GM12878 (cell line): ENCODE data around the gene OSCP1. TPM values are rescaled to one million over a fixed set of nuclear protein-coding genes. Genes with fewer than 3 reads are reported as not detected.

Experiments
- ATAC-seq: fragments of 200-7000 bp; cut with Tn5 transposase; 3 replicates; pipeline ENCODE4 v1.9.1; 2020; ENCODE audit warnings: mild to moderate bottlenecking, moderate library complexity
- BruUV-seq: library from RNA; stranded (reverse); fragments of 400-500 nt; replicated peaks from 2 replicates; lab custom pipeline; 2021; lab: Mats Ljungman, UMichigan
- CTCF ChIA-PET: fragments of 300-600 bp; sonication (Branson Sonifier 250); formaldehyde crosslinking; extraction: SDS; loops from one replicate; lab custom pipeline; 2021; ENCODE audit warnings: inconsistent platforms; lab: Yijun Ruan, JAX
- POLR2A ChIA-PET: fragments of 350-600 bp; formaldehyde crosslinking; extraction: SDS; loops from one replicate; lab custom pipeline; 2021; ENCODE audit warnings: inconsistent platforms; lab: Charles Lee
- RAD21 ChIA-PET: fragments of 300-600 bp; sonication (Branson Sonifier 250); formaldehyde crosslinking; loops from one replicate; lab custom pipeline; 2023; ENCODE audit warnings: antibody characterized with exemption; ENCODE audit not compliant: unreplicated experiment; lab: Charles Lee
- SMC1A ChIA-PET: fragments of 300-600 bp; sonication (Branson Sonifier 250); formaldehyde crosslinking; loops from one replicate; lab custom pipeline; 2023; ENCODE audit not compliant: unreplicated experiment, uncharacterized antibody; lab: Charles Lee
- DNase-seq: peaks from one replicate; pipeline ENCODE4 v3.0.0-alpha.2; 2011; ENCODE audit warnings: low read depth, low spot score
- FAIRE-seq: peaks from 3 replicates; lab custom pipeline; 2011; peaks lifted over from hg19 to GRCh38; lab: Jason Lieb, UNC
- H2AFZ ChIP-seq: 2 replicates; pipeline ENCODE4 v1.6.0; 2011; ENCODE audit warnings: low read depth, low read length, control low read depth; ENCODE audit not compliant: control insufficient read depth
- H3K27ac ChIP-seq: 2 replicates; pipeline ENCODE4 v1.5.1; 2011; ENCODE audit warnings: control low read depth; ENCODE audit not compliant: control insufficient read depth, insufficient read depth
- H3K27me3 ChIP-seq, 2 experiments: replicated peaks in 1 of 2; 2 replicates each; pipeline versions ENCODE4 v1.6.0 to v1.6.1; 2011; ENCODE audit warnings: low read length in 1 of 2; ENCODE audit not compliant: control insufficient read depth in 2 of 2, insufficient read depth in 2 of 2
- H3K36me3 ChIP-seq, 2 experiments: 2 replicates each; pipeline ENCODE4 v1.5.1; 2011; ENCODE audit warnings: low read length in 1 of 2; ENCODE audit not compliant: control insufficient read depth in 2 of 2, insufficient read depth in 2 of 2
- H3K4me1 ChIP-seq: 2 replicates; pipeline ENCODE4 v1.6.1; 2011; ENCODE audit warnings: mild to moderate bottlenecking, low read length, moderate library complexity, mixed read lengths; ENCODE audit not compliant: control insufficient read depth, insufficient read depth
- H3K4me2 ChIP-seq: 2 replicates; pipeline ENCODE4 v1.6.0; 2011; ENCODE audit warnings: control low read depth; ENCODE audit not compliant: control insufficient read depth, insufficient read depth
- H3K4me3 ChIP-seq: fragments of 200-600 bp; sonication (generic); 2 replicates; pipeline ENCODE4 v1.5.1; 2016
- H3K79me2 ChIP-seq: 2 replicates; pipeline ENCODE4 v1.6.0; 2011; ENCODE audit warnings: low read length; ENCODE audit not compliant: control insufficient read depth, insufficient read depth
- H3K9ac ChIP-seq: 2 replicates; pipeline ENCODE4 v1.8.0; 2011; ENCODE audit warnings: low read length, control low read depth, mixed read lengths; ENCODE audit not compliant: control insufficient read depth, insufficient read depth
- H3K9me3 ChIP-seq: replicated peaks from 3 replicates; pipeline ENCODE4 v1.5.1; 2011; ENCODE audit warnings: mild to moderate bottlenecking, low read length; ENCODE audit not compliant: control insufficient read depth, insufficient read depth
- H4K20me1 ChIP-seq: 2 replicates; pipeline ENCODE4 v1.6.0; 2011; ENCODE audit not compliant: control insufficient read depth, insufficient read depth
- BMI1 ChIP-seq: fragments of 450-650 bp; IDR thresholded peaks from 2 replicates; pipeline ENCODE4 v1.6.1; 2016; ENCODE audit warnings: mild to moderate bottlenecking, moderate library complexity, borderline replicate concordance
- BRCA1 ChIP-seq: IDR thresholded peaks from 2 replicates; pipeline ENCODE4 v1.6.1; 2011; ENCODE audit warnings: low read depth, low read length, improper control_type of control experiment
- EED ChIP-seq: sonication (generic); IDR thresholded peaks from 2 replicates; pipeline ENCODE4 v1.6.1; 2016; ENCODE audit warnings: antibody characterized with exemption, low read depth
- IRF4 ChIP-seq: IDR thresholded peaks from 2 replicates; pipeline ENCODE4 v1.6.1; 2011; ENCODE audit warnings: low read depth, low read length
- JUNB ChIP-seq: IDR thresholded peaks from 2 replicates; pipeline ENCODE4 v1.6.1; 2016; ENCODE audit warnings: antibody characterized with exemption, mild to moderate bottlenecking
- MXI1 ChIP-seq: fragments of 150-350 bp; IDR thresholded peaks from 2 replicates; pipeline ENCODE4 v1.6.1; 2011; ENCODE audit warnings: low read depth, mild to moderate bottlenecking, inconsistent platforms, low read length, improper control_type of control experiment
- PAX5 ChIP-seq: IDR thresholded peaks from 2 replicates; pipeline ENCODE4 v1.6.1; 2011; ENCODE audit warnings: low read depth, low read length, borderline replicate concordance
- RAD21 ChIP-seq: IDR thresholded peaks from 2 replicates; pipeline ENCODE4 v1.6.1; 2011; ENCODE audit warnings: mild to moderate bottlenecking, low read depth, low read length, moderate library complexity; ENCODE audit not compliant: insufficient read depth
- SMC3 ChIP-seq: IDR thresholded peaks from 2 replicates; pipeline ENCODE4 v1.6.1; 2011; ENCODE audit warnings: low read length, improper control_type of control experiment, borderline replicate concordance
- YBX1 ChIP-seq: fragments of 450-650 bp; IDR thresholded peaks from 2 replicates; pipeline ENCODE4 v1.6.1; 2016; ENCODE audit warnings: antibody characterized with exemption
- ZNF384 ChIP-seq: IDR thresholded peaks from 2 replicates; pipeline ENCODE4 v1.6.1; 2012; ENCODE audit warnings: low read depth, mild to moderate bottlenecking, low read length, improper control_type of control experiment, borderline replicate concordance
- WGBS: methylation state at CpG from one replicate; pipeline ENCODE4 v1.1.6; 2016; ENCODE audit warnings: low lambda C conversion rate; ENCODE audit not compliant: insufficient replicate concordance, insufficient coverage; ENCODE audit errors: missing lambda C conversion rate; 5-methylcytosine and 5-hydroxymethylcytosine counted together
- in situ Hi-C: fragments of 300-500 bp; cut with MboI; formaldehyde crosslinking; loops from 9 replicates; pipeline ENCODE4 v1.14.3; 2018; ENCODE audit warnings: mixed read lengths
- intact Hi-C: fragments of 100-400 bp; cut with micrococcal nuclease; formaldehyde crosslinking; loops from one replicate; pipeline ENCODE4 v1.14.2; 2022; ENCODE audit not compliant: unreplicated experiment
- polyA plus RNA-seq, 11 experiments: library from polyadenylated mRNA; depleted of rRNA in 4 of 11; unstranded in 6 of 11; stranded (reverse) in 5 of 11; fragments of >200 nt; fragmentation: Nextera tagmentation in 4 of 11; fragmentation: Illumina TruSeq in 1 of 11; extraction: Ambion mirVana in 4 of 11; extraction: Trizol in 1 of 11; gene quantifications; 1 replicate in 1 of 11; 2 replicates in 10 of 11; pipeline versions ENCODE4 v1.2.1 to v1.2.3, GENCODE V29; 2011 to 2016; ENCODE audit warnings: inconsistent platforms in 2 of 11, missing spikeins in 2 of 11, low read depth in 1 of 11
- total RNA-seq, 4 experiments: library from RNA; depleted of rRNA in 3 of 4; stranded (reverse); fragments of >200 nt in 3 of 4; fragmentation: Illumina TruSeq in 1 of 4; extraction: Trizol in 1 of 4; gene quantifications; 2 replicates each; pipeline versions ENCODE4 v1.2.1 to v1.2.3, GENCODE V29; 2013 to 2021
- TF ChIP-seq, protein P1 (sequence below): IDR thresholded peaks from 2 replicates; pipeline ENCODE4 v1.6.1; 2012; ENCODE audit warnings: improper control_type of control experiment, low read depth, low read length; ENCODE audit not compliant: insufficient replicate concordance
- TF ChIP-seq, protein P2 (sequence below): IDR thresholded peaks from 2 replicates; pipeline ENCODE4 v1.6.1; 2011; ENCODE audit warnings: low read depth, mild to moderate bottlenecking, low read length, moderate library complexity, borderline replicate concordance; ENCODE audit errors: extremely low read depth
- TF ChIP-seq, protein P3 (sequence below): IDR thresholded peaks from 2 replicates; pipeline ENCODE4 v1.6.1; 2012; ENCODE audit warnings: low read depth, low read length, improper control_type of control experiment
- TF ChIP-seq, protein P4 (sequence below): fragments of 450-650 bp; formaldehyde crosslinking; IDR thresholded peaks from 2 replicates; pipeline ENCODE4 v1.4.0; 2020; ENCODE audit warnings: mild to moderate bottlenecking, moderate library complexity

The OSCP1 gene
- total and polyA plus RNA-seq, 10 of the 15 experiments (the other 5 are each of a cell fraction or from before 2014, with no cell fraction given), result 1.8 to 5.9 (median 3.0) TPM

DNA sequence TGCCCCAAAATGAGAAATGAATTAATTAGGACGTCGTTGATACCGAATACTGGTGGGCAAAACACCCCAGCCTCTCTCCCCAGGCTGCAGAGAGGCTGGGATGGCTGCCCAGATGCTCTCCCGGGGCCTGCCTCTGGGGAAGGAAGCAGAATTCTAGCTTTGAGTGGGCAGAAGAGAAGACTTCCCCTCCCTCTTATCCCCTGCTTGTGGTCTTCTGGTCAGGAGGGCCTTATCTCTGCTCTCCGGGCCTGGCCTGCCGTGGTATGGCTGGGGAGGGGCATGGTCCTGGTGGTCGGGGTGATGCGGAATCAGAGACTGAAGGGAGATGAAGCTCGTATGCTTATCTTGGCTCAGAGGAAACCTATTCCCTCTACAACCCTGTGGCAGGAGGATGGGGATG, 42.2 kb upstream of the OSCP1 start:
- RAD21 ChIA-PET, result no interaction called here
- Histone ChIP-seq H3K27ac (no peak overlapping the region), H3K4me2 (no peak overlapping the region), H2AFZ (no peak overlapping the region), H3K9me3 (no peaks in the 10 kb centered on the region), H4K20me1 (no peaks in the 10 kb centered on the region; the same call in 1 of the 2 replicates), H3K79me2 (no peaks in the 10 kb centered on the region), H3K9ac (no peak overlapping the region), H3K4me1 (no peaks in the 10 kb centered on the region; the same call in 1 of the 2 replicates), H3K36me3 (no peaks in the 10 kb centered on the region), H3K4me3 (no peak overlapping the region), H3K27me3 (peaks cover 0 to 3% of the 10 kb centered on the region in 2 experiments; a peak in 2 of 4 replicates)
- no peak for ATAC-seq
- CTCF ChIA-PET, result no interaction called here
- no TSS peak for BruUV-seq
- in situ Hi-C loops (no loop called here), intact Hi-C loops (no loop called here)
- POLR2A ChIA-PET, result no interaction called here
- SMC1A ChIA-PET, result no interaction called here
- 10% methylated on average over 9 of the region's 9 CpGs for WGBS
- DNase-seq, result no peak
- FAIRE-seq, result no peak
- TF ChIP-seq, protein P1, sequence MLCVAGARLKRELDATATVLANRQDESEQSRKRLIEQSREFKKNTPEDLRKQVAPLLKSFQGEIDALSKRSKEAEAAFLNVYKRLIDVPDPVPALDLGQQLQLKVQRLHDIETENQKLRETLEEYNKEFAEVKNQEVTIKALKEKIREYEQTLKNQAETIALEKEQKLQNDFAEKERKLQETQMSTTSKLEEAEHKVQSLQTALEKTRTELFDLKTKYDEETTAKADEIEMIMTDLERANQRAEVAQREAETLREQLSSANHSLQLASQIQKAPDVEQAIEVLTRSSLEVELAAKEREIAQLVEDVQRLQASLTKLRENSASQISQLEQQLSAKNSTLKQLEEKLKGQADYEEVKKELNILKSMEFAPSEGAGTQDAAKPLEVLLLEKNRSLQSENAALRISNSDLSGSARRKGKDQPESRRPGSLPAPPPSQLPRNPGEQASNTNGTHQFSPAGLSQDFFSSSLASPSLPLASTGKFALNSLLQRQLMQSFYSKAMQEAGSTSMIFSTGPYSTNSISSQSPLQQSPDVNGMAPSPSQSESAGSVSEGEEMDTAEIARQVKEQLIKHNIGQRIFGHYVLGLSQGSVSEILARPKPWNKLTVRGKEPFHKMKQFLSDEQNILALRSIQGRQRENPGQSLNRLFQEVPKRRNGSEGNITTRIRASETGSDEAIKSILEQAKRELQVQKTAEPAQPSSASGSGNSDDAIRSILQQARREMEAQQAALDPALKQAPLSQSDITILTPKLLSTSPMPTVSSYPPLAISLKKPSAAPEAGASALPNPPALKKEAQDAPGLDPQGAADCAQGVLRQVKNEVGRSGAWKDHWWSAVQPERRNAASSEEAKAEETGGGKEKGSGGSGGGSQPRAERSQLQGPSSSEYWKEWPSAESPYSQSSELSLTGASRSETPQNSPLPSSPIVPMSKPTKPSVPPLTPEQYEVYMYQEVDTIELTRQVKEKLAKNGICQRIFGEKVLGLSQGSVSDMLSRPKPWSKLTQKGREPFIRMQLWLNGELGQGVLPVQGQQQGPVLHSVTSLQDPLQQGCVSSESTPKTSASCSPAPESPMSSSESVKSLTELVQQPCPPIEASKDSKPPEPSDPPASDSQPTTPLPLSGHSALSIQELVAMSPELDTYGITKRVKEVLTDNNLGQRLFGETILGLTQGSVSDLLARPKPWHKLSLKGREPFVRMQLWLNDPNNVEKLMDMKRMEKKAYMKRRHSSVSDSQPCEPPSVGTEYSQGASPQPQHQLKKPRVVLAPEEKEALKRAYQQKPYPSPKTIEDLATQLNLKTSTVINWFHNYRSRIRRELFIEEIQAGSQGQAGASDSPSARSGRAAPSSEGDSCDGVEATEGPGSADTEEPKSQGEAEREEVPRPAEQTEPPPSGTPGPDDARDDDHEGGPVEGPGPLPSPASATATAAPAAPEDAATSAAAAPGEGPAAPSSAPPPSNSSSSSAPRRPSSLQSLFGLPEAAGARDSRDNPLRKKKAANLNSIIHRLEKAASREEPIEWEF, result no peak
- TF ChIP-seq PAX5 (no peak), EED (no peak), SMC3 (no peak), RAD21 (no peak), YBX1 (no peak), MXI1 (no peak), BMI1 (no peak), IRF4 (no peak), JUNB (no peak), BRCA1 (no peak), ZNF384 (no peak)
- TF ChIP-seq, protein P2, sequence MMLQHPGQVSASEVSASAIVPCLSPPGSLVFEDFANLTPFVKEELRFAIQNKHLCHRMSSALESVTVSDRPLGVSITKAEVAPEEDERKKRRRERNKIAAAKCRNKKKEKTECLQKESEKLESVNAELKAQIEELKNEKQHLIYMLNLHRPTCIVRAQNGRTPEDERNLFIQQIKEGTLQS, result no peak
- TF ChIP-seq, protein P3, sequence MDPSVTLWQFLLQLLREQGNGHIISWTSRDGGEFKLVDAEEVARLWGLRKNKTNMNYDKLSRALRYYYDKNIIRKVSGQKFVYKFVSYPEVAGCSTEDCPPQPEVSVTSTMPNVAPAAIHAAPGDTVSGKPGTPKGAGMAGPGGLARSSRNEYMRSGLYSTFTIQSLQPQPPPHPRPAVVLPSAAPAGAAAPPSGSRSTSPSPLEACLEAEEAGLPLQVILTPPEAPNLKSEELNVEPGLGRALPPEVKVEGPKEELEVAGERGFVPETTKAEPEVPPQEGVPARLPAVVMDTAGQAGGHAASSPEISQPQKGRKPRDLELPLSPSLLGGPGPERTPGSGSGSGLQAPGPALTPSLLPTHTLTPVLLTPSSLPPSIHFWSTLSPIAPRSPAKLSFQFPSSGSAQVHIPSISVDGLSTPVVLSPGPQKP, result no peak
- TF ChIP-seq, protein P4, sequence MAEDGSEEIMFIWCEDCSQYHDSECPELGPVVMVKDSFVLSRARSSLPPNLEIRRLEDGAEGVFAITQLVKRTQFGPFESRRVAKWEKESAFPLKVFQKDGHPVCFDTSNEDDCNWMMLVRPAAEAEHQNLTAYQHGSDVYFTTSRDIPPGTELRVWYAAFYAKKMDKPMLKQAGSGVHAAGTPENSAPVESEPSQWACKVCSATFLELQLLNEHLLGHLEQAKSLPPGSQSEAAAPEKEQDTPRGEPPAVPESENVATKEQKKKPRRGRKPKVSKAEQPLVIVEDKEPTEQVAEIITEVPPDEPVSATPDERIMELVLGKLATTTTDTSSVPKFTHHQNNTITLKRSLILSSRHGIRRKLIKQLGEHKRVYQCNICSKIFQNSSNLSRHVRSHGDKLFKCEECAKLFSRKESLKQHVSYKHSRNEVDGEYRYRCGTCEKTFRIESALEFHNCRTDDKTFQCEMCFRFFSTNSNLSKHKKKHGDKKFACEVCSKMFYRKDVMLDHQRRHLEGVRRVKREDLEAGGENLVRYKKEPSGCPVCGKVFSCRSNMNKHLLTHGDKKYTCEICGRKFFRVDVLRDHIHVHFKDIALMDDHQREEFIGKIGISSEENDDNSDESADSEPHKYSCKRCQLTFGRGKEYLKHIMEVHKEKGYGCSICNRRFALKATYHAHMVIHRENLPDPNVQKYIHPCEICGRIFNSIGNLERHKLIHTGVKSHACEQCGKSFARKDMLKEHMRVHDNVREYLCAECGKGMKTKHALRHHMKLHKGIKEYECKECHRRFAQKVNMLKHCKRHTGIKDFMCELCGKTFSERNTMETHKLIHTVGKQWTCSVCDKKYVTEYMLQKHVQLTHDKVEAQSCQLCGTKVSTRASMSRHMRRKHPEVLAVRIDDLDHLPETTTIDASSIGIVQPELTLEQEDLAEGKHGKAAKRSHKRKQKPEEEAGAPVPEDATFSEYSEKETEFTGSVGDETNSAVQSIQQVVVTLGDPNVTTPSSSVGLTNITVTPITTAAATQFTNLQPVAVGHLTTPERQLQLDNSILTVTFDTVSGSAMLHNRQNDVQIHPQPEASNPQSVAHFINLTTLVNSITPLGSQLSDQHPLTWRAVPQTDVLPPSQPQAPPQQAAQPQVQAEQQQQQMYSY, result no peak
